Breast epithelium (tissue), 4 donors: ENCODE data around the gene SMARCA2. TPM values are rescaled to one million over a fixed set of nuclear protein-coding genes. Genes with fewer than 3 reads are reported as not detected.

ENCODE experiments used
- DNase-seq, 2 donors: peaks; one replicate each; pipeline ENCODE4 v3.0.0-alpha.2; 2019; ENCODE audit warnings: low spot score in 2 of 2
- H3K27ac ChIP-seq, 2 donors: fragments of 200-600 bp; sonication (generic) in 1 of 2; one replicate each; pipeline ENCODE4 v1.5.1; 2016 to 2019; ENCODE audit warnings: mild to moderate bottlenecking in 1 of 2
- H3K27me3 ChIP-seq, 2 donors: fragments of 200-600 bp; sonication (generic) in 1 of 2; one replicate each; pipeline versions ENCODE4 v1.5.1 to v1.6.0; 2017 to 2019; ENCODE audit warnings: control low read depth in 1 of 2, mild to moderate bottlenecking in 1 of 2
- H3K36me3 ChIP-seq: fragments of 200-600 bp; one replicate; pipeline ENCODE4 v1.5.1; 2019
- H3K4me1 ChIP-seq, 2 donors: fragments of 200-600 bp; sonication (generic); one replicate each; pipeline ENCODE4 v1.5.1; 2016 to 2019; ENCODE audit warnings: control low read depth in 1 of 2
- H3K4me3 ChIP-seq, 3 donors: fragments of 200-600 bp; sonication (generic); 1 replicate in 2 of 3; 2 replicates in 1 of 3; pipeline ENCODE4 v1.5.1; 2016 to 2019; ENCODE audit warnings: mild to moderate bottlenecking in 3 of 3, moderate library complexity in 2 of 3
- H3K9me3 ChIP-seq, 2 donors: fragments of 200-600 bp; sonication (generic) in 1 of 2; one replicate each; pipeline ENCODE4 v1.5.1; 2016 to 2019; ENCODE audit warnings: control low read depth in 1 of 2
- CTCF ChIP-seq, 3 donors: fragments of 450-650 bp; IDR thresholded peaks; one replicate each; pipeline ENCODE4 v1.5.1; 2016 to 2017; ENCODE audit warnings: antibody characterized with exemption in 3 of 3, mild to moderate bottlenecking in 3 of 3, moderate library complexity in 3 of 3
- POLR2A ChIP-seq: fragments of 450-650 bp; IDR thresholded peaks from one replicate; pipeline ENCODE4 v1.6.1; 2016; ENCODE audit warnings: antibody characterized with exemption, mild to moderate bottlenecking, moderate library complexity
- POLR2AphosphoS5 ChIP-seq, 3 donors: sonication (generic); formaldehyde crosslinking; IDR thresholded peaks; one replicate each; pipeline ENCODE4 v1.6.1; 2017; ENCODE audit warnings: antibody characterized with exemption in 3 of 3
- intact Hi-C: fragments of 100-400 bp; cut with DNase I; formaldehyde crosslinking; loops from one replicate; pipeline ENCODE4 v1.15.1; 2023; ENCODE audit warnings: low total_unique reads
- total RNA-seq, 3 donors: library from RNA; depleted of rRNA; stranded (reverse); fragments of >200 nt; gene quantifications; one replicate each; pipeline ENCODE4 v1.1.0, GENCODE V29; 2016

Gene SMARCA2
- total RNA-seq, 3 donors from 2014 or later: 140 to 191 (median 142) TPM

GRCh38 chr9:2191609-2191972, 176.4 kb downstream of the SMARCA2 start:
- H3K4me3 ChIP-seq: no peak overlapping the region
- no peaks in the 10 kb centered on the region for H3K36me3 ChIP-seq
- no peak for TF ChIP-seq POLR2A
- no peak for TF ChIP-seq POLR2AphosphoS5 (IDR thresholded peaks at IDR 0.05)
- TF ChIP-seq CTCF (IDR thresholded peaks at IDR 0.05): no peak
- H3K4me1 ChIP-seq: no peaks in the 10 kb centered on the region
- no peak overlapping the region for H3K27ac ChIP-seq
- no peaks in the 10 kb centered on the region for H3K27me3 ChIP-seq
- H3K9me3 ChIP-seq: no peaks in the 10 kb centered on the region
- intact Hi-C loops: no loop called here
- DNase-seq: no peak

- H3K4me3 ChIP-seq: no peak overlapping the region
- no peak overlapping the region for H3K27ac ChIP-seq
- H3K4me1 ChIP-seq: no peaks in the 10 kb centered on the region
- intact Hi-C loops: no loop called here
- no peaks in the 10 kb centered on the region for H3K36me3 ChIP-seq
- H3K27me3 ChIP-seq: no peaks in the 10 kb centered on the region
- DNase-seq: no peak
- H3K9me3 ChIP-seq: no peaks in the 10 kb centered on the region
- no peak for TF ChIP-seq POLR2A
- TF ChIP-seq CTCF (IDR thresholded peaks at IDR 0.05): no peak
- no peak for TF ChIP-seq POLR2AphosphoS5 (IDR thresholded peaks at IDR 0.05)
Observed at GRCh38 chr9:2192356-2192979, 177.3 kb downstream of the SMARCA2 start.

GRCh38 chr9:2193552-2193951, 178.4 kb downstream of the SMARCA2 start:
- no peak overlapping the region for H3K4me3 ChIP-seq
- no peak for DNase-seq
- no peaks in the 10 kb centered on the region for H3K36me3 ChIP-seq
- H3K9me3 ChIP-seq: no peaks in the 10 kb centered on the region
- TF ChIP-seq CTCF (IDR thresholded peaks at IDR 0.05) (no peak), POLR2A (no peak), POLR2AphosphoS5 (IDR thresholded peaks at IDR 0.05) (no peak)
- H3K27ac ChIP-seq: no peak overlapping the region
- no peaks in the 10 kb centered on the region for H3K27me3 ChIP-seq
- intact Hi-C loops: no loop called here
- H3K4me1 ChIP-seq: no peaks in the 10 kb centered on the region

- H3K9me3 ChIP-seq: peaks cover 0 to 4% of the 10 kb centered on the region in 2 donors
- intact Hi-C loops: no loop called here
- H3K27ac ChIP-seq: no peak overlapping the region
- no peaks in the 10 kb centered on the region for H3K36me3 ChIP-seq
- H3K27me3 ChIP-seq: no peaks in the 10 kb centered on the region
- H3K4me3 ChIP-seq: no peak overlapping the region
- no peak for DNase-seq
- TF ChIP-seq POLR2AphosphoS5 (IDR thresholded peaks at IDR 0.05) (no peak), CTCF (IDR thresholded peaks at IDR 0.05) (no peak), POLR2A (no peak)
- H3K4me1 ChIP-seq: no peaks in the 10 kb centered on the region
Observed at GRCh38 chr9:2195211-2195610, 180.1 kb downstream of the SMARCA2 start.

- Histone ChIP-seq H3K27ac (no peak overlapping the region), H3K36me3 (no peaks in the 10 kb centered on the region), H3K9me3 (peaks cover 0 to 10% of the 10 kb centered on the region in 2 donors), H3K27me3 (no peaks in the 10 kb centered on the region), H3K4me3 (no peak overlapping the region), H3K4me1 (no peaks in the 10 kb centered on the region)
- intact Hi-C loops: no loop called here
- TF ChIP-seq POLR2AphosphoS5 (IDR thresholded peaks at IDR 0.05) (no peak), CTCF (IDR thresholded peaks at IDR 0.05) (no peak), POLR2A (no peak)
- no peak for DNase-seq
Observed at GRCh38 chr9:2196757-2197156, 181.6 kb downstream of the SMARCA2 start.
